Measurements from ENCODE around the gene TMEM238.

- TF ChIP-seq POLR2AphosphoS5 (IDR thresholded peaks at IDR 0.05; ENCODE audit: low read length): no peak
- no peak for TF ChIP-seq BHLHE40 (IDR thresholded peaks at IDR 0.05; ENCODE audit: borderline replicate concordance in 1 of 2, low read depth in 2 of 2, low read length in 1 of 2)
- TF ChIP-seq ELK1 (IDR thresholded peaks at IDR 0.05; ENCODE audit: low read depth, low read length): no peak
- no peak for TF ChIP-seq TAF1 (IDR thresholded peaks at IDR 0.05; ENCODE audit: borderline replicate concordance, low read depth, low read length)
- TF ChIP-seq EZH2 (IDR thresholded peaks at IDR 0.05; ENCODE audit: borderline replicate concordance, control insufficient read depth, low read depth, low read length): no peak
- TF ChIP-seq CREB1 (IDR thresholded peaks at IDR 0.05; ENCODE audit: low read depth): no peak
These were observed 23.2 kb downstream of the TMEM238 start for GRCh38 chr19:55360902-55361301.
